K562 (cell line): ENCODE results near the gene GPR3. TPM values are rescaled to one million over a fixed set of nuclear protein-coding genes. Genes with fewer than 3 reads are reported as not detected.
A peak's percentile ranks its signal among the peaks of the same experiment; 100 is the strongest.

Experiments used
- ARID4B ChIP-seq: sonication (generic); formaldehyde crosslinking; IDR thresholded peaks from 2 replicates; pipeline ENCODE4 v1.8.0; 2022; ENCODE audit warnings: mild to moderate bottlenecking, missing genetic modification reagents
- ERF ChIP-seq: fragments of 450-650 bp; formaldehyde crosslinking; IDR thresholded peaks from 2 replicates; pipeline ENCODE4 v1.4.0; 2020; ENCODE audit warnings: mild to moderate bottlenecking, mixed read lengths
- HMGXB4 ChIP-seq: sonication (generic); formaldehyde crosslinking; IDR thresholded peaks from 2 replicates; pipeline ENCODE4 v1.8.1; 2023; ENCODE audit warnings: mild to moderate bottlenecking, missing genetic modification reagents
- MAFG ChIP-seq: fragments of 450-650 bp; conservative IDR thresholded peaks from 2 replicates; pipeline ENCODE4 v1.6.1; 2016; ENCODE audit warnings: missing genetic modification characterization, missing compliant biosample characterization
- MITF ChIP-seq: IDR thresholded peaks from 2 replicates; pipeline ENCODE4 v1.6.1; 2014; ENCODE audit warnings: antibody characterized with exemption
- MYNN ChIP-seq, 2 experiments: sonication (generic); formaldehyde crosslinking in 1 of 2; IDR thresholded peaks; 2 replicates each; pipeline versions ENCODE4 v1.5.0 to v1.6.1; 2016 to 2020; ENCODE audit warnings: antibody characterized with exemption in 1 of 2, missing genetic modification reagents in 1 of 2
- PATZ1 ChIP-seq: fragments of 250-450 bp; sonication (Bioruptor Pico); IDR thresholded peaks from 2 replicates; pipeline ENCODE4 v1.5.0; 2020; ENCODE audit warnings: mild to moderate bottlenecking, borderline replicate concordance
- PTTG1 ChIP-seq: fragments of 450-650 bp; IDR thresholded peaks from 2 replicates; pipeline ENCODE4 v1.6.1; 2016; ENCODE audit warnings: low read depth, mild to moderate bottlenecking, missing genetic modification characterization, missing compliant biosample characterization
- RBBP5 ChIP-seq: fragments of 200-600 bp; sonication (generic); IDR thresholded peaks from 2 replicates; pipeline ENCODE4 v1.6.1; 2012; ENCODE audit warnings: borderline replicate concordance, mild to moderate bottlenecking, low read length, control low read depth, inconsistent platforms; ENCODE audit not compliant: insufficient read depth, poor library complexity, severe bottlenecking
- SP2 ChIP-seq: IDR thresholded peaks from 2 replicates; pipeline ENCODE4 v1.6.1; 2011; ENCODE audit warnings: mild to moderate bottlenecking, low read depth, low read length, moderate library complexity; ENCODE audit not compliant: poor library complexity, severe bottlenecking; ENCODE audit errors: extremely low read depth
- TFAP4 ChIP-seq: sonication (generic); formaldehyde crosslinking; IDR thresholded peaks from 2 replicates; pipeline ENCODE4 v1.8.0; 2022; ENCODE audit warnings: missing genetic modification reagents, mild to moderate bottlenecking, moderate library complexity, borderline replicate concordance
- ZNF143 ChIP-seq: sonication (generic); formaldehyde crosslinking; IDR thresholded peaks from 2 replicates; pipeline ENCODE4 v1.9.0; 2022; ENCODE audit warnings: mild to moderate bottlenecking, missing genetic modification reagents
- ZNF280A ChIP-seq: fragments of 450-650 bp; IDR thresholded peaks from 2 replicates; pipeline ENCODE4 v1.6.1; 2018; ENCODE audit warnings: mild to moderate bottlenecking, low read depth; ENCODE audit not compliant: partially characterized antibody
- polyA plus RNA-seq, 8 experiments: library from polyadenylated mRNA; depleted of rRNA in 4 of 8; stranded (reverse) in 5 of 8; unstranded in 3 of 8; fragments of >200 nt; fragmentation: Nextera tagmentation in 2 of 8; fragmentation: Illumina TruSeq in 1 of 8; extraction: Ambion mirVana in 2 of 8; extraction: Trizol in 1 of 8; gene quantifications; 2 replicates each; pipeline versions ENCODE4 v1.2.1 to v1.2.3, GENCODE V29; 2011 to 2014; ENCODE audit warnings: inconsistent platforms in 1 of 8, missing spikeins in 1 of 8
- total RNA-seq, 7 experiments: library from RNA; depleted of rRNA in 6 of 7; stranded (reverse); fragments of >200 nt in 6 of 7; fragmentation: Illumina TruSeq in 2 of 7; extraction: Trizol in 2 of 7; gene quantifications; 2 replicates each; pipeline versions ENCODE4 v1.2.1 to v1.2.3, GENCODE V29; 2011 to 2021; ENCODE audit warnings: low replicate concordance in 1 of 7

GPR3 gene
- total and polyA plus RNA-seq, 9 of the 15 experiments (the other 6 are each of a cell fraction or from before 2014, with no cell fraction given) = 0.24 to 11.5 (median 3.7) TPM

- peak; percentile 38; the same call in 1 of the 2 replicates for TF ChIP-seq ARID4B (CRISPR knock-in tag)
- TF ChIP-seq MITF = no peak
- peak; percentile 57; the same call in 1 of the 2 replicates for TF ChIP-seq MYNN (IDR thresholded peaks at IDR 0.05)
- no peak for TF ChIP-seq MYNN (CRISPR knock-in tag; IDR thresholded peaks at IDR 0.05)
- no peak for TF ChIP-seq ZNF143 (CRISPR knock-in tag)
- no peak for TF ChIP-seq PATZ1 (CRISPR knock-in tag)
- TF ChIP-seq TFAP4 = no peak
- no peak for TF ChIP-seq ERF (CRISPR knock-in tag)
- no peak for TF ChIP-seq PTTG1 (tag)
- TF ChIP-seq ZNF280A = no peak
- 0 out of 2 replicates have a peak, but pooled peaks have one; percentile 64 for TF ChIP-seq HMGXB4 (CRISPR knock-in tag)
- no peak for TF ChIP-seq RBBP5
- TF ChIP-seq SP2 = no peak
- no peak for TF ChIP-seq MAFG (tag)
These were observed 4.0 kb upstream of the GPR3 start (continued) for GRCh38 chr1:27388337-27389005.
